ENCODE results near the gene WNT1. TPM values are rescaled to one million over a fixed set of nuclear protein-coding genes. Genes with fewer than 3 reads are reported as not detected.

Gene WNT1
- total RNA-seq, 1 donor from 2014 or later = not detected

DNA sequence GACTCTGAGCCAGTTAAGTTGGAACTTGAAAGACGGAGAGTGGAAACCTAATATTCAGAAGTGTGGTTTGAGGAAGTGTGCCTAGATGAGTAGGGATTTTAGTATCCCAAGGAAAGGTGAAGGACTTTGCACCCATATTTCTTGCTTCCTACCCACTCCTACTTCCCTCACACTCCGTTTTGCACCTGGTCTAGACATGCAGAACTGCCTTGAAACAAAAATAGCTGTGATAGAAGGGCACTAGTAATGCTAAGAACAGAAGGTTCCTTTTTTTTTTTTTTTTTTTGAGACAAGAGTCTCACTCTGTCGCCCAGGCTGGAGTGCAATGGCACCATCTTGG lies 20.1 kb upstream of the WNT1 start:
- no peaks in the 10 kb centered on the region for H3K36me3 ChIP-seq
- no peak for DNase-seq (ENCODE audit: extremely low spot score in 2 of 2)
- peak overlapping the region in 1 of 2 donors; percentile 90 for H3K4me3 ChIP-seq
- TF ChIP-seq POLR2A (IDR thresholded peaks at IDR 0.05) = no peak
- TF ChIP-seq, protein P1, sequence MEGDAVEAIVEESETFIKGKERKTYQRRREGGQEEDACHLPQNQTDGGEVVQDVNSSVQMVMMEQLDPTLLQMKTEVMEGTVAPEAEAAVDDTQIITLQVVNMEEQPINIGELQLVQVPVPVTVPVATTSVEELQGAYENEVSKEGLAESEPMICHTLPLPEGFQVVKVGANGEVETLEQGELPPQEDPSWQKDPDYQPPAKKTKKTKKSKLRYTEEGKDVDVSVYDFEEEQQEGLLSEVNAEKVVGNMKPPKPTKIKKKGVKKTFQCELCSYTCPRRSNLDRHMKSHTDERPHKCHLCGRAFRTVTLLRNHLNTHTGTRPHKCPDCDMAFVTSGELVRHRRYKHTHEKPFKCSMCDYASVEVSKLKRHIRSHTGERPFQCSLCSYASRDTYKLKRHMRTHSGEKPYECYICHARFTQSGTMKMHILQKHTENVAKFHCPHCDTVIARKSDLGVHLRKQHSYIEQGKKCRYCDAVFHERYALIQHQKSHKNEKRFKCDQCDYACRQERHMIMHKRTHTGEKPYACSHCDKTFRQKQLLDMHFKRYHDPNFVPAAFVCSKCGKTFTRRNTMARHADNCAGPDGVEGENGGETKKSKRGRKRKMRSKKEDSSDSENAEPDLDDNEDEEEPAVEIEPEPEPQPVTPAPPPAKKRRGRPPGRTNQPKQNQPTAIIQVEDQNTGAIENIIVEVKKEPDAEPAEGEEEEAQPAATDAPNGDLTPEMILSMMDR (IDR thresholded peaks at IDR 0.05) = no peak
- no peak for TF ChIP-seq POLR2AphosphoS5 (IDR thresholded peaks at IDR 0.05; ENCODE audit: insufficient read depth in 1 of 2, low read depth in 1 of 2)
- intact Hi-C loops (cut with DNase I) = no loop called here
- peaks cover 25% of the 10 kb centered on the region for H3K4me1 ChIP-seq
- no peaks in the 10 kb centered on the region for H3K9me3 ChIP-seq
- H3K27me3 ChIP-seq = no peaks in the 10 kb centered on the region
- H3K27ac ChIP-seq = no peak overlapping the region

DNA sequence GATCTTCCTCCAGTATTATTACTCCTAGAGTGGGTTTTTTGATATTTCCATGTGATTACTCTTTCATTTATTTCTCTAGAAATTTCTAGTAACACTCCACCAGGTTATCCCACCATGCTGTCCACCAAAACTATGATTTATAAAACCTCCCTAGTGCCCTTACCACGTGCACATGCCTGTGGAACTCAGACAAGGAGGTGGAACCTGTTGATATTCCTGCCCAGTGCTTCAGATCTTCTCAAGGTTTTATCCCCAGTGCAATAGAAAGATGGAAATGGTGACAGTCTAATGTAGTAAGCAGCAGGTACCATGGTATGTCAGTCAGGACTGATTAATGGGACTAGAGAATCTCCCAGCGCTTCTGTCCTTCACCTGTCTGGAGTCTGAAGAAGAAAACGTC lies 17.3 kb upstream of the WNT1 start:
- H3K9me3 ChIP-seq = no peaks in the 10 kb centered on the region
- H3K4me3 ChIP-seq = no peak overlapping the region
- intact Hi-C loops (cut with DNase I) = no loop called here
- H3K4me1 ChIP-seq = peaks cover 12% of the 10 kb centered on the region
- H3K27ac ChIP-seq = no peak overlapping the region
- no peaks in the 10 kb centered on the region for H3K27me3 ChIP-seq
- no peaks in the 10 kb centered on the region for H3K36me3 ChIP-seq
- no peak for DNase-seq (ENCODE audit: extremely low spot score in 2 of 2)
- TF ChIP-seq POLR2AphosphoS5 (IDR thresholded peaks at IDR 0.05; ENCODE audit: insufficient read depth in 1 of 2, low read depth in 1 of 2) = no peak
- TF ChIP-seq, protein P1 (IDR thresholded peaks at IDR 0.05) = no peak
- TF ChIP-seq POLR2A (IDR thresholded peaks at IDR 0.05) = no peak

DNA sequence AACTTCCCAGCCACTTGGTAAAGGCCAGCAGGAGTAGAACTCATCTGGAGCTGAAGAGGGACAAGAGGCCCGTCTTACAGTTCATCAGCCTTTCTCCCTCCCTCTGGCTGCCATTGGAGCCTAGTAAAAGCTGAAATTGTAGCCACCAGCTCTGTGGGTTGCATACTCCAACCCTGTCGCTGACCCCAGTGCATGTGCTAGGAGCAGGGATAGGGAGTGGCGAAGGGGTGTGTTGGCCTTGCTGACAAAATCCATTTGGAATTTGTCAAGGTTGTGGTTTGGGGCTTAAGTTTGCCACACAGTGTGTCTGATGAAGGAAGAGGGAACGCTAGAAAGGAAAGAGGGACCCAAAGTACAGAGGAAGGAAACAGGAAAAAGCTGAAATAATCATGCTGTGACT lies 16.8 kb upstream of the WNT1 start:
- Histone ChIP-seq H3K27me3 (no peaks in the 10 kb centered on the region), H3K4me3 (no peak overlapping the region), H3K9me3 (no peaks in the 10 kb centered on the region), H3K27ac (no peak overlapping the region), H3K36me3 (no peaks in the 10 kb centered on the region), H3K4me1 (peaks cover 7% of the 10 kb centered on the region)
- TF ChIP-seq POLR2A (IDR thresholded peaks at IDR 0.05) (no peak), POLR2AphosphoS5 (IDR thresholded peaks at IDR 0.05; ENCODE audit: insufficient read depth in 1 of 2, low read depth in 1 of 2) (no peak)
- TF ChIP-seq, protein P1 (IDR thresholded peaks at IDR 0.05) = no peak
- intact Hi-C loops (cut with DNase I) = no loop called here
- no peak for DNase-seq (ENCODE audit: extremely low spot score in 2 of 2)

DNA sequence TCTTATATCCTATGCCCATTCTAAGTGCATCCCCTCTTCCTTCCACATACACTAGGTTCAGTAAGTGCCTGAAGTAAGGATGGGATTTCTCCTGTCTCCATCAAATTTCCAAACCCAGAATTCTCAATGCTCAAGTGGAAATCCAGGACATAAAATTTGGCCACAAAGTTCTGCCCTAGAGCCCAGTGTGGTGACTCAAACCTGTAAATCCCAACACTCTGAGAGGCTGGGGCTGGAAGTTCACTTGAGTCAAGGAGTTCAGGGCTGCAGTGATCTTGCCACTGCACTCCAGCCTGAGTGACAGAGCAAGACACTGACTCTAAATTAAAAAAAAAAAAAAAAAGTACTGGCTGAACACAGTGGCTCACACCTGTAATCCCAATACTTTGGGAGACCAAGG lies 16.3 kb upstream of the WNT1 start:
- Histone ChIP-seq H3K36me3 (no peaks in the 10 kb centered on the region), H3K4me3 (no peak overlapping the region), H3K4me1 (peaks cover 5% of the 10 kb centered on the region), H3K9me3 (no peaks in the 10 kb centered on the region), H3K27me3 (no peaks in the 10 kb centered on the region), H3K27ac (no peak overlapping the region)
- intact Hi-C loops (cut with DNase I) = no loop called here
- TF ChIP-seq, protein P1 (IDR thresholded peaks at IDR 0.05) = no peak
- TF ChIP-seq POLR2AphosphoS5 (IDR thresholded peaks at IDR 0.05; ENCODE audit: insufficient read depth in 1 of 2, low read depth in 1 of 2) = no peak
- no peak for TF ChIP-seq POLR2A (IDR thresholded peaks at IDR 0.05)
- DNase-seq (ENCODE audit: extremely low spot score in 2 of 2) = no peak

DNA sequence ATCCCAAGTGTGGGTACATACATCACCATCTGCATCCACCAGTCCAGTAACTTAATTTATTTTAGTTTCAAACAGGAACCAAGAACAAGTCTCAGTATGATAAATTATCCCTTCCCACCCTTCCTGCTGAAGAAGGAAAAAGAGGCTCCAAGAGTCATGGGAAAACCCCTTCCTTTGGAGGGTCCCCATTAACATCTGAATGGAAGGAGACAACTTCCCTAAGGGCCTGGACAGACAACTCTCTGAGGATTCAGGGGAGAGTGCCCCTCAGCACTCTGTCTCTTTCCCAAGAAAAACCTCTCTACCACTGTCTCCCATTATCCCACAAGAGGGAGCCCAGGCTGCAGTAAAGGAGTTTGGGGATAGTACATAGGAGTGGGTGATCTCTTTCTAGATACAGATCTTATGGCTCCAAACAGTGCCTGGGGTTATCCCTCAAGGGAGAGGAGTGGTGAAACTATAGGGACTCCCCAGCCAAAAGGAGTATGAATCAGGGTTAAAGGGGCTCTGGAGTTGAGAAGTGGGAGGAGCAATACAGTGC lies 12.8 kb upstream of the WNT1 start:
- Histone ChIP-seq H3K36me3 (no peaks in the 10 kb centered on the region), H3K27ac (no peak overlapping the region), H3K27me3 (no peaks in the 10 kb centered on the region), H3K9me3 (no peaks in the 10 kb centered on the region), H3K4me3 (no peak overlapping the region), H3K4me1 (peaks cover 12% of the 10 kb centered on the region)
- DNase-seq (ENCODE audit: extremely low spot score in 2 of 2) = no peak
- intact Hi-C loops (cut with DNase I) = no loop called here
- no peak for TF ChIP-seq POLR2AphosphoS5 (IDR thresholded peaks at IDR 0.05; ENCODE audit: insufficient read depth in 1 of 2, low read depth in 1 of 2)
- TF ChIP-seq POLR2A (IDR thresholded peaks at IDR 0.05) = no peak
- TF ChIP-seq, protein P1 (IDR thresholded peaks at IDR 0.05) = no peak
